DND-41 (cell line): ENCODE data around the gene PDLIM7.

Experiments
- ATAC-seq: fragments of 200-7000 bp; cut with Tn5 transposase; 3 replicates; pipeline ENCODE4 v1.9.1; 2021; ENCODE audit warnings: low read depth; ENCODE audit not compliant: insufficient read depth
- DNase-seq: peaks from one replicate; pipeline ENCODE4 v3.0.0-alpha.2; 2020
- H2AFZ ChIP-seq: 2 replicates; pipeline ENCODE4 v1.6.0; 2012; ENCODE audit warnings: low read depth, low read length
- H3K27ac ChIP-seq: 2 replicates; pipeline ENCODE4 v1.5.1; 2012; ENCODE audit warnings: low read length, inconsistent platforms
- H3K27me3 ChIP-seq: fragments of 200-600 bp; sonication (generic); 2 replicates; pipeline ENCODE4 v1.6.0; 2012; ENCODE audit warnings: low read length, mild to moderate bottlenecking, inconsistent platforms; ENCODE audit not compliant: insufficient read depth, poor library complexity
- H3K36me3 ChIP-seq: 2 replicates; pipeline ENCODE4 v1.5.1; 2012; ENCODE audit warnings: low read length, inconsistent platforms; ENCODE audit not compliant: insufficient read depth
- H3K4me1 ChIP-seq: 2 replicates; pipeline ENCODE4 v1.5.1; 2012; ENCODE audit warnings: mild to moderate bottlenecking, low read length; ENCODE audit not compliant: insufficient read depth
- H3K4me2 ChIP-seq: 2 replicates; pipeline ENCODE4 v1.6.0; 2012; ENCODE audit warnings: mild to moderate bottlenecking, moderate library complexity, low read length, inconsistent platforms; ENCODE audit not compliant: insufficient read depth
- H3K4me3 ChIP-seq, 2 experiments: fragments of 200-600 bp in 1 of 2; shearing (Covaris generic) in 1 of 2; 2 replicates each; pipeline ENCODE4 v1.5.1; 2012 to 2016; ENCODE audit warnings: inconsistent platforms in 2 of 2, low read length in 2 of 2, mild to moderate bottlenecking in 2 of 2, low read depth in 1 of 2, moderate library complexity in 1 of 2
- H3K79me2 ChIP-seq: 2 replicates; pipeline ENCODE4 v1.6.0; 2012; ENCODE audit warnings: low read length, inconsistent platforms; ENCODE audit not compliant: insufficient read depth
- H3K9ac ChIP-seq: 2 replicates; pipeline ENCODE4 v1.6.0; 2012; ENCODE audit warnings: low read depth, mild to moderate bottlenecking, inconsistent platforms, low read length, moderate library complexity
- H3K9me3 ChIP-seq: 2 replicates; pipeline ENCODE4 v1.5.1; 2012; ENCODE audit warnings: low read length, moderate library complexity, mild to moderate bottlenecking, inconsistent platforms; ENCODE audit not compliant: insufficient read depth, severe bottlenecking
- H4K20me1 ChIP-seq: 2 replicates; pipeline ENCODE4 v1.6.0; 2012; ENCODE audit warnings: low read length; ENCODE audit not compliant: insufficient read depth
- CTCF ChIP-seq: IDR thresholded peaks from 2 replicates; pipeline ENCODE4 v1.5.1; 2012; ENCODE audit warnings: borderline replicate concordance, low read length, moderate library complexity, mild to moderate bottlenecking; ENCODE audit not compliant: poor library complexity, severe bottlenecking; ENCODE audit errors: extremely low read depth
- EZH2 ChIP-seq: IDR thresholded peaks from 3 replicates; pipeline ENCODE4 v1.6.1; 2012; ENCODE audit warnings: borderline replicate concordance, low read depth, mild to moderate bottlenecking, moderate library complexity, low read length, inconsistent platforms; ENCODE audit not compliant: severe bottlenecking

Gene PDLIM7

GRCh38 chr5:177440990-177441780 lies 56.2 kb downstream of the PDLIM7 start:
- H3K27me3 ChIP-seq = peaks cover 13% of the 10 kb centered on the region
- H3K4me2 ChIP-seq = no peak overlapping the region
- TF ChIP-seq EZH2 (no peak), CTCF (no peak)
- H3K9ac ChIP-seq = no peak overlapping the region
- no peaks in the 10 kb centered on the region for H3K9me3 ChIP-seq
- peaks cover 5% of the 10 kb centered on the region for H3K4me1 ChIP-seq
- H3K79me2 ChIP-seq = no peaks in the 10 kb centered on the region
- no peak overlapping the region for H3K4me3 ChIP-seq
- no peak for ATAC-seq
- no peak overlapping the region for H2AFZ ChIP-seq
- no peak for DNase-seq
- H4K20me1 ChIP-seq = peaks cover 48% of the 10 kb centered on the region
- H3K36me3 ChIP-seq = peaks cover 52% of the 10 kb centered on the region
- no peak overlapping the region for H3K27ac ChIP-seq

GRCh38 chr5:177440211-177440989 lies 57.0 kb downstream of the PDLIM7 start:
- DNase-seq = no peak
- H3K9me3 ChIP-seq = no peaks in the 10 kb centered on the region
- H3K79me2 ChIP-seq = no peaks in the 10 kb centered on the region
- no peak overlapping the region for H3K9ac ChIP-seq
- no peaks in the 10 kb centered on the region for H3K4me1 ChIP-seq
- peaks cover 5% of the 10 kb centered on the region for H3K27me3 ChIP-seq
- H3K27ac ChIP-seq = no peak overlapping the region
- peaks cover 44% of the 10 kb centered on the region for H4K20me1 ChIP-seq
- peaks cover 59% of the 10 kb centered on the region for H3K36me3 ChIP-seq
- no peak overlapping the region for H3K4me2 ChIP-seq
- no peak overlapping the region for H3K4me3 ChIP-seq
- no peak overlapping the region for H2AFZ ChIP-seq
- TF ChIP-seq EZH2 (no peak), CTCF (no peak)
- ATAC-seq = no peak

GRCh38 chr5:177439518-177440053 lies 57.8 kb downstream of the PDLIM7 start:
- TF ChIP-seq CTCF (no peak), EZH2 (no peak)
- ATAC-seq = no peak
- H3K4me3 ChIP-seq = no peak overlapping the region
- H3K4me2 ChIP-seq = no peak overlapping the region
- peaks cover 37% of the 10 kb centered on the region for H4K20me1 ChIP-seq
- no peaks in the 10 kb centered on the region for H3K27me3 ChIP-seq
- no peak for DNase-seq
- no peaks in the 10 kb centered on the region for H3K79me2 ChIP-seq
- no peak overlapping the region for H2AFZ ChIP-seq
- H3K27ac ChIP-seq = no peak overlapping the region
- H3K36me3 ChIP-seq = peaks cover 67% of the 10 kb centered on the region
- no peaks in the 10 kb centered on the region for H3K4me1 ChIP-seq
- no peak overlapping the region for H3K9ac ChIP-seq
- no peaks in the 10 kb centered on the region for H3K9me3 ChIP-seq
